Measurements from ENCODE around the gene ATP6V1D. TPM values are rescaled to one million over a fixed set of nuclear protein-coding genes. Genes with fewer than 3 reads are reported as not detected.

Gene ATP6V1D
- total and polyA plus RNA-seq, 2 of the 8 experiments (the other 6 are each of a cell fraction or from before 2014, with no cell fraction given): 45.1 to 76.3 TPM

GRCh38 chr14:67400434-67400833 lies 40.8 kb upstream of the ATP6V1D start:
- H2AFZ ChIP-seq (ENCODE audit: low read length): no peak overlapping the region
- no peak overlapping the region for H4K8ac ChIP-seq (ENCODE audit: extremely low read depth, insufficient read depth, low read length)
- H3K79me1 ChIP-seq (ENCODE audit: low read depth, low read length): no peaks in the 10 kb centered on the region
- H3K56ac ChIP-seq (replicated peaks; ENCODE audit: insufficient read length, low read depth, low read length): no peak overlapping the region
- FAIRE-seq (no peak), DNase-seq (ENCODE audit: low read depth in 1 of 2, low spot score in 2 of 2) (peak in 1 of 2 experiments; percentile 11)
- H2BK12ac ChIP-seq (ENCODE audit: low read depth, low read length): no peak overlapping the region
- no peak for TF ChIP-seq KDM4A (IDR thresholded peaks at IDR 0.05; ENCODE audit: low read depth, low read length, severe bottlenecking)
- no peak for TF ChIP-seq EGR1 (IDR thresholded peaks at IDR 0.05; ENCODE audit: borderline replicate concordance, low read depth, low read length)
- TF ChIP-seq TCF12 (IDR thresholded peaks at IDR 0.05; ENCODE audit: low read depth, low read length): no peak
- no peak for TF ChIP-seq POLR2AphosphoS5 (IDR thresholded peaks at IDR 0.05; ENCODE audit: low read depth, low read length)
- TF ChIP-seq RFX5 (IDR thresholded peaks at IDR 0.05; ENCODE audit: borderline replicate concordance, low read depth, low read length): no peak
- TF ChIP-seq BRCA1 (IDR thresholded peaks at IDR 0.05; ENCODE audit: low read depth, low read length): no peak
- TF ChIP-seq CHD2 (IDR thresholded peaks at IDR 0.05; ENCODE audit: low read length): no peak
- TF ChIP-seq, protein P1, sequence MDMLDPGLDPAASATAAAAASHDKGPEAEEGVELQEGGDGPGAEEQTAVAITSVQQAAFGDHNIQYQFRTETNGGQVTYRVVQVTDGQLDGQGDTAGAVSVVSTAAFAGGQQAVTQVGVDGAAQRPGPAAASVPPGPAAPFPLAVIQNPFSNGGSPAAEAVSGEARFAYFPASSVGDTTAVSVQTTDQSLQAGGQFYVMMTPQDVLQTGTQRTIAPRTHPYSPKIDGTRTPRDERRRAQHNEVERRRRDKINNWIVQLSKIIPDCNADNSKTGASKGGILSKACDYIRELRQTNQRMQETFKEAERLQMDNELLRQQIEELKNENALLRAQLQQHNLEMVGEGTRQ (IDR thresholded peaks at IDR 0.05; ENCODE audit: low read length): no peak
- POLR2A ChIA-PET (ENCODE audit: partially characterized antibody): interaction anchor here (0.8 kb wide), 1 partner anchor 36 kb away, joined by 3 read pairs; no protein-coding TSS in a partner anchor
- no peak overlapping the region for H2BK120ac ChIP-seq (replicated peaks; ENCODE audit: low read depth, low read length)
- H3K23ac ChIP-seq (ENCODE audit: insufficient read length): no peak overlapping the region
- no peak overlapping the region for H3K4ac ChIP-seq (replicated peaks; ENCODE audit: insufficient read length, low read depth, low read length)
- WGBS, 2 experiments (ENCODE audit: extremely low coverage in 1 of 2, insufficient coverage in 1 of 2, insufficient read length in 1 of 2, insufficient replicate concordance in 2 of 2, low coverage in 1 of 2, low lambda C conversion rate in 2 of 2, missing lambda C conversion rate in 1 of 2): 85% methylated on average over 4 of the region's 4 CpGs; no CpG with 5 or more reads in 1 of the 2 experiments
- H4K20me1 ChIP-seq (replicated peaks in 1 of 2; ENCODE audit: control insufficient read depth in 1 of 2, insufficient read depth in 2 of 2, low read length in 2 of 2): no peaks in the 10 kb centered on the region
- no peak overlapping the region for H2AK5ac ChIP-seq (ENCODE audit: low read depth, low read length)
- no peak overlapping the region for H3K27ac ChIP-seq (ENCODE audit: low read depth, low read length)
- H3K9ac ChIP-seq (replicated peaks in 1 of 4; ENCODE audit: extremely low read depth in 1 of 4, low read depth in 3 of 4, low read length in 3 of 4): no peak overlapping the region
- H3K9me3 ChIP-seq (ENCODE audit: insufficient read depth in 2 of 2, low read depth in 1 of 2, low read length in 1 of 2): no peaks in the 10 kb centered on the region
- no peaks in the 10 kb centered on the region for H3K36me3 ChIP-seq (ENCODE audit: control insufficient read depth in 2 of 4, insufficient read depth in 4 of 4, low read length in 3 of 4)
- H3K27me3 ChIP-seq (replicated peaks in 1 of 4; ENCODE audit: control insufficient read depth in 3 of 4, extremely low read depth in 1 of 4, insufficient read depth in 3 of 4, low read length in 3 of 4): no peaks in the 10 kb centered on the region; a peak in 1 of 7 replicates
- no peaks in the 10 kb centered on the region for H3K23me2 ChIP-seq (ENCODE audit: low read depth, low read length)
- no peak overlapping the region for H2BK15ac ChIP-seq (ENCODE audit: low read length)
- no peaks in the 10 kb centered on the region for H3K79me2 ChIP-seq (ENCODE audit: control insufficient read depth in 1 of 2, insufficient read depth in 2 of 2, low read length in 2 of 2)
- no peak overlapping the region for H3K4me2 ChIP-seq (ENCODE audit: insufficient read depth in 1 of 2, low read depth in 2 of 2, low read length in 2 of 2)
- H4K5ac ChIP-seq (ENCODE audit: insufficient read length, low read depth, low read length): no peak overlapping the region
- no peak overlapping the region for H4K91ac ChIP-seq (replicated peaks; ENCODE audit: insufficient read length, low read length)
- H3K4me1 ChIP-seq (replicated peaks in 1 of 4; ENCODE audit: control insufficient read depth in 3 of 4, insufficient read depth in 4 of 4, low read length in 3 of 4): no peaks in the 10 kb centered on the region; a peak in 1 of 7 replicates
- H2BK5ac ChIP-seq (ENCODE audit: low read depth, low read length): no peak overlapping the region
- CTCF ChIA-PET (ENCODE audit: partially characterized antibody): interaction anchor here (0.9 to 4.1 kb wide), 6 partner anchors 10 to 32 kb away, joined by 3 to 12 read pairs (median 3); no protein-coding TSS in a partner anchor
- no peak overlapping the region for H3K18ac ChIP-seq (ENCODE audit: extremely low read depth, low read length)
- H2BK20ac ChIP-seq (ENCODE audit: low read length): no peak overlapping the region
- H3K14ac ChIP-seq (ENCODE audit: insufficient read length): no peak overlapping the region
- no peak overlapping the region for H3K4me3 ChIP-seq (ENCODE audit: extremely low read depth in 1 of 4, insufficient read depth in 2 of 4, low read depth in 3 of 4, low read length in 4 of 4)

All from H1 (cell line).